NK-92 treated with Interleukin-12 subunit alpha and Interleukin-12 subunit beta, amount 100 ng/mL, for 24 hours (cell line): ENCODE measurements around the gene BAIAP2.

Source experiments
- DNase-seq: peaks from one replicate; lab custom pipeline; 2025; lab: John Stamatoyannopoulos, UW

The BAIAP2 gene

GRCh38 chr17:81086789-81087551 lies 52.0 kb downstream of the BAIAP2 start:
- DNase-seq, result no peak

DNA sequence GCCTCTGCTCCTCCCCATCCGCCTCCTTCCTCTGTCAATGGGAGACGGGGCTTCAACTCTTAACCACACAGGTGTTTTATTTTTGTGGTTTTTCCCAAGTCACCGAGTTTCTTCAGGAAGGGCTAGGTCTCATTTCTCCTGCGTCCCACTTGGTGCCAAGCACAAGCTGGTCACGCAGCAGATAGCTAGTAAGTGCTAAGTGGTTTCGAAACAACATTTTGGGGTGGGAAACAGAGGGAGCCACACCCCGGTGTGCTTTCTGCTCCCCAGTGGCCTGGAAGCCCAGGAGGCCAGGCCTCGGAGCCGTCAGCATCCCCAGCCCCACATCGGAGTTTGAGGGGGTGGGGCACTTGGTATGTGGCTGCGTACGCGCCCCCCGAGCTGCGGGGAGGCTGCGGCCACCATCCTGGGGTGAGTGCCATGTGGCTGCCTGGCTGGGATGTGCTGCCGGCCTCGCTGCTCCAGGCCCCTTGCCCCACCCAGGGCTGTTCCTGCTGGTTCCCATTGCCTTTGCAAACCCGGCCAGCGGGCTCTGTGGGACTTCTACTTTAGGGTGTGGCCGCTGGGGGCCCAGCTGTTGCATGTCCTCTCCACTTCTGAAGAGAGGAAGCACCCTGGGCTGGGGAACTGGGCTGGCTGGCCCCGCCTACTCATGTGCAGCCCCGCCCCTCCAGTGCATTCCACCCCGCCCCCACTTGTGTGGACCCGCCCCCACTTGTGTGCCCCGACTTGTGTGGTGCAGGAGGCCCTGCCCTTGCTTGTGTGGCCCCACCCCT lies 55.6 kb downstream of the BAIAP2 start:
- no peak for DNase-seq

DNA sequence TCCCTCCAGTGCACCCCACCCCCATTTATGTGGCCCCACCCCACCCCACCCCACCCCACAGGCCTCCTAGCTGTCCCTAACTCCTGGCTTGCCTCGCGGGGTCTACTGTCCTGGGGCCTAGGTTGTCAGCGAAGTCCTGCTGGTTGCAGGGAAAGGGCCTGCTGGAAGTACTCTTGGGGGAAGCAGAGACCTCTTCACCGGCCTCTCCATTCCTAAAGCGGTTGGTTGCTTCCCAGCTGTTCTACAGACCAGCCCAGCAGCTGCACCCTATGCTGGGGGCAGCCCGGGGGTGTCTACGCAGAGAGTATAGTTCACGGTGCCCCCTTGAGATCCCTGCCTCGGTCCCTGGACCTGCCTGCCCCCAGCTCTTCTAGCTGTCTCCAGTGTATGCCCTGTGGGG lies 56.2 kb downstream of the BAIAP2 start:
- no peak for DNase-seq

DNA sequence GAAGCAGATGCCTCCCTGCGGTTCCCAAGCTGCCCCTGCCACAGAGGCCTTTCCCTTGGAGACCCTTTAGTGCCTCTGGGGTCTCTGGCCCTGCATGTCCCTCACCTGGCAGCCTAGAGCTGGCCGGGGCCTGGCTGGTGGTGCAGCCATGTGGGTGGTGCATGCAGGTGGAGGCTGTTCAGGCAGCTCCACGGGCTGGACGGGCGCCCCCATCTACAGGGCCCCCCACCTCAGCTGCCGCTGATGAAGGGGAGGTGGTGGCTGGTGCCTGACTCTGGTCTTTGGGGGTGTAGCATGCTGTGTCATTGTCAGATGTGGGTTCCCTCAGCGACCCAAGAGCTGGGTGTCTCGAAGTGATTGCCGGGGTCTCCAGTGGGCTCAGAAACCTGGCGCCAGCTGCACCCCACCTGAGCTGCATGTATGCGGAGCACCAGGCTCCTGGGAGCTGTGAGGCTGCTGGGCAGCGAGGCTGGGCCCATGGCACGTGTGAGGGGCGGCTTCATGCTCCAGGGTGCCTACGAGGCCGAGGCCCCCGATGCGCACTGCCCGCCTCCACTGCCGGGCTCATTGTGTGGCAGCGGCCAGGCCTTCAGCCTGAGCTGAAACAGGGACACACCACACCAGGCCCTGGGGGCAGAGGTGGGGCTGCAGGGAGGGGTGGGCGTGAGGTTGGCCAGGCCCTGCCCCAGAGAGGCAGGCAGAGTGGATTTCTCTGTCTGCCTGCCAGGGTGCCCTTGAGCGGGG lies 57.0 kb downstream of the BAIAP2 start:
- DNase-seq, result no peak

DNA sequence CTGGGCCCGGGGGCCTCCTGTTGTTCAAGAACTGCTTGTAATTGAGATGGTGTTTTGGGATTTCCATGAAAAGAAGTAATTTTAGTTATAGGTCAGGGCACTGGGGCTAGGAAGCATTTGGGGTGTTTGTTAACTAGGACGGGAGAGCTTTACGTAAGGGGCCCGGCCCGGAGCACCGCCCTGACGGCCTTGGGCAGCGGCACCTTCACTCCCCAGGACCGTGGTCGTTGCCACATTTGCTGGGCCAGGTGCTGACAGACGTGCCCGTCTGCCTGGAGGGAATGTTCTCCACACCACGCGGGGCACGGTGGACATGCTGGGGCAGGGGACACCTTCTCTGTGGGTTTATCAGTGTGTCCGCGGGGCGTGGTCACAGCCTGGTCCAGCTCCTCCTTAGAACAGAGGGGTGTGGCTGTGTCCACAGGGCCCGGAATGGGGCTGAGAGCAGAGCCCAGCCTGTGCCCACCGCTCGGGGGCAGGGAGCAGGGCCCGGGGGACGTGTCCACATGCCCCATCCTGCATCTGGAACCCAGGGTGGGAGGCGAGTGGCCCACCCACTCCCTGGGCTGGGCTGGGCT lies 57.7 kb downstream of the BAIAP2 start:
- DNase-seq, result no peak

- DNase-seq, result no peak
Measured at GRCh38 chr17:81093619-81094508, 58.9 kb downstream of the BAIAP2 start.

DNA sequence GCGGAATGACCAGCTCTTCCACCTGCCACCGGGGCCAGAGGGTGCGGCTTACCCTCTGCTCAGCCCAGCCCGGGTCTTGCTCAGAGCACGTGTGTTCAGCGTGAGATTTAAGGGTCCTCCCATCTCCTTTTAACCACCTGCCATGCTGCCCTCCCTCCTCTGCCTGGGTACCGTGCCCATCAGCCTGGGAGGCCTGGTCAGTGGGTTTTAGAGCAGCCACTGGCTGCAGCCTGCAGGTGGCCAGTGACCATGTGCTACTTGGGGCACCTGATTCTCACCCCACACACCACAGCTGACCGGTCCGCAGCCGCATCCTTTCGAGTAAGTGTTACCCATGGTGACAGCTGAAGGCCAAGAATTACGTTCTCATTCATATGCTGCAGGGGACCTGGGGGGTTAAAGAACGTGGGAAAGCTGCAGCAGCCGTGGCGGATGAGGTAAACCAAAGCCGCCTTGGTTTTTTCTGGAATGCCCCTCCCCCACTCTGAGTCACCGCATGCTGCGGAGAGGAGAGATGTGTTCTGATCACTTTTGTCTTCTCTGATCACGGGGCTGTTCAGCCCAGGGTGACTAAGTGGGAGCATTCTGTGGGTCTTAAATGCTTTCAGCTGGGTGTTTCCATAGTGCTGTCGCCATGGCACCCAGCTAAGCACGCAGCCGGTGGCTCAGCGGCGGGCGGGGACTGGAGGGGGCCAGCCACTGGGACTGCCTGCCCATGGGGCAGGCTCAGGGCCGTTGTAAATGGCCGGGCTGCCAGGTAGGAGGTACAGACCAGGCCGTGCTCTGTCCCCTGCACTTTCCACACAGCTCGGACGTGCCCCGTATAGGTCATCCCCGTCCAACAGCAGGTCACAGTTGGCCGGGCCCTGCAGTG lies 59.8 kb downstream of the BAIAP2 start:
- DNase-seq, result no peak

DNA sequence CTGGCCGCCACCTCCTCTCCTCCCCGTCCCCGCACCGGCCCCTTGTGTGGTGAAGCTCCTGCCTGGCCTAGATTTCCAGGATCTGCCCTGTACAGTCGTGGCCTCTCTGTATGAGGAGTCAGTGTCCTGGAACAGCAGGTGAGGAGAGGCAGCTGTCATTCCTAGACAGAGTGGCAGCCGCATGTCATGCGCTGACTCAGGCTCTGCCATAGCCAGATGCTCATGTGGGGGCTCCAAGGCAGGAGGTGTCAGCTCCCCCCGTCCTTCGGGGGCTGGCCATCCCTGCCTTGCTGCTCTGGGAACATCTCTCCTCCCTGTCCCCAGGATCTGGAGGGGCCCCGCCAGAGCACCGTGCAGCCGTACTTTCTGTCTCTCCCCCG lies 60.4 kb downstream of the BAIAP2 start:
- DNase-seq, result no peak

DNA sequence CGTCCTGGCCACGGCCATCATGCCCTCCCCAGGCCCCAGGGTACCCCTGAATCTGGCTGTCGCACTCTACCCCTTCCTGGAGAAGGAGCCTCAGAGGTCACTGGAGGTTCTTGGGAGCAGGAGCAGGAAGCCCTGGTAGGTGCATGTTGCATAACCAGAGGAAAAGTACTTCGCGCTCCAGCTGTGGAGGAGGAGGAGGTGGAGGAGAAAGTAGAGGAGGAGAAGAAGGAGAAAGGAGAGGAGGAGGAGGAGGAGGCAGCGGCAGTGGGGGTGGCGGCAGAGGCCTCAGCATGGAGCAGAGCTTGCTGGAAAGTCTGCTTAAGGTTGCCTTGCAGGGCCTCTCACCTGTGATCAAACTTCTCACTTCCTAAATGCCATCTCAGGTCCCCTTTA lies 61.8 kb downstream of the BAIAP2 start:
- DNase-seq, result no peak

DNA sequence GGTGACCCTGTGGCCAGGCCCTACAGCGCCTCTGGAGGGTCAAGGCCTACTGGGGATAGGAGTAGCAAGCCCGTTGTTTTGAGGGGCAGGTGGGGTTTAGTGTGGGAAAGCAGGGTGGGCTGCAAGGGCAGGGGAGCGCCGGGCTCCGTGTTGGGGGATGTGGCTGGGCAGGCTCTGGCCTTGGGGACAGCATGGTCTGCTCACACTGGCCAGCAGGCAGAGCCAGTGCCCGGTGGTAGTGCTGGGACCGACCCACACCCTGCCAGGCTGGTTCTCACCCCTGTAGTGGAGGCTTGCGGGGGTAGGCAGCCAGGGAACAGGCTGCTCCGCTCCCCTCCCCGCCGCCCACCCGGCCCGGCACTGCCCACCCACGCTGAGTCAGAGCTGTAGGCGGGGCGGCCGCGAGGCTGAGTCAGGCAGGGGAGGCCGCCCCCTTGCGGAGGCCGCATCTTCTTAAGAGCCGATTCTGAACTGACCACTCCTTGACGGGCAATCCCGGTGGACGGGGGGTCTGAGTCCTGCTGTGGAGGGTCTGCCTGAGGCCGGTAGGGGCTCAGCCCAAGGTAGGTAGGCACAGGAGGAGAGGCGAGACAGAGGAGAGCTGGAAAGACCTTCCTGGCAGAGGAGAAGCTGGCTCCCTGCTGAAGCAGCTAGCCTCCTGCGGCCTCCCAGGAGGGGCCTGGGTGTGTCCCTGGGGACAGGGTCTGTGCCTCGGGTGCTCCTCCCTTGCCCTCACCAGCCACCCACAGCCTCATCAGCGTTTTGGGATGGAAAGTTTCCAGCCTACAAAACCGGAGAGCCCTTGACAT lies 62.4 kb downstream of the BAIAP2 start:
- DNase-seq, result no peak

- no peak for DNase-seq
Measured at GRCh38 chr17:81097943-81098308, 63.0 kb downstream of the BAIAP2 start.

DNA sequence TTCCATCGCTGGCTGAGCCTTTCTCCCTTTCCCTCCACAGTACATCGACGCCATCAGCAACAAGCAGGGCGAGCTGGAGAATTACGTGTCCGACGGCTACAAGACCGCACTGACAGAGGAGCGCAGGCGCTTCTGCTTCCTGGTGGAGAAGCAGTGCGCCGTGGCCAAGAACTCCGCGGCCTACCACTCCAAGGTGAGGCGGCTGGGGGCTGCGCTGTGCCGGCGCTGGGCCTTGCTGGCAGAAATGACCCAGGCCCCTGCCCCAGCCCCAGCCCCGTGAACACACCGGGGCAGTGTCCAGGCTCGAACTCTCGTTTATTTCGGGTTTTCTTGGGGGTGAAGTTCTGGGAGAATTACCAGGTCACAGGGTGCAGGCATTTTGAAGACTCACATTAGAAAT lies 64.9 kb downstream of the BAIAP2 start:
- no peak for DNase-seq

- no peak for DNase-seq
Measured at GRCh38 chr17:81100668-81101067, 65.7 kb downstream of the BAIAP2 start.

DNA sequence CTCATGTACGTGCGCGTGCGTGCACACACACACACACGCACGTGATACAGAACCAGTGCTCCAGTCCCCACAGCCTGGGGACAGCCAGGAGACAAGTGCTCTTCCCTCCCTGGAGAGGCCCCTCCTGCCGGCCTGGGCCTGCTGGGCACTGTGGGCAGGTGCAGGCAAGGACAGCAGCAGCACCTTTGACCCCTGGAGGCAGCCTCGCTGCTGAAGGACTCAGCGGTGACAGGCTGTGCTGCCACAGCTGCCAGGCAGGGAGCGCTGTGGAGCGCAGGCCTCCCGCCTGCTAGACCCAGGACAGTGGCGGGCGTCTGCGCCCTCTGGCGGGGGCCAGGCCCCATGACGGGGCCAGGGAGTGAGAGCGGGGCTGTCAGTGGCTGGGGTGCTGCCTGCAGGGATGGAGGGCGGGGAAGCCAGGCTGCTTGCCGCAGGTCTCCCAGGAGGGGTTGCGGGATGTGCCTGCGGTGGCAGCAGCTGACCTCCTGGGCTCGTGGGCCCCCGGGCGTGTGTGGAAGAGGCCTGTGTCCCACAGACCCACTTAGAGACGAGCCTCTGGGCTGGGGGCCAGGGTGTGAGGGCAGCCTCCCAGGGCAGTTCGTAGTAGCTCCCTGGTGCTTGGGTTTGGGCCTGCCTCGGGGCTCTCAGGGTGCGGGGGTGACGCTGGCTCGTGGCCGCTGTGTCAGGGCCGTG lies 66.8 kb downstream of the BAIAP2 start:
- peak; percentile 69 for DNase-seq

DNA sequence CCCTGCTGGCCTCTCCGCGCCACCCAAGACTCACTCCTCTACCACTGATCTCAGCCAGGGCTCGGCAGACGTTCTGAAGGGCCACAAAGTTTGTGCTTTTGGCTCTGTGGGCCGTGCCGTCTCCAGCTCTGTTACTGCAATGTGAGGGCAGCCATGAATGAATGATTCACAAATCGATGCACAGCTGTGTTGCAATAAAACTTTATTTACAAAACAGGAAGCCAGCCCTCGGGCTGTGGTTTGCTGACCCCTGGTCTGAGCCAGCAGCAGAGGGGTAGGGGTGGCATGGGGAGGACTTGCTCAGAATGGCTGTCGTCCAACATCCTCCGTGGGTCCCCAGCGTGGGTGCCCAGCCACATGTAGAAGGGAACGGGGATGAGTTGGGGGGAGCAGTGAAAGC lies 67.4 kb downstream of the BAIAP2 start:
- no peak for DNase-seq

DNA sequence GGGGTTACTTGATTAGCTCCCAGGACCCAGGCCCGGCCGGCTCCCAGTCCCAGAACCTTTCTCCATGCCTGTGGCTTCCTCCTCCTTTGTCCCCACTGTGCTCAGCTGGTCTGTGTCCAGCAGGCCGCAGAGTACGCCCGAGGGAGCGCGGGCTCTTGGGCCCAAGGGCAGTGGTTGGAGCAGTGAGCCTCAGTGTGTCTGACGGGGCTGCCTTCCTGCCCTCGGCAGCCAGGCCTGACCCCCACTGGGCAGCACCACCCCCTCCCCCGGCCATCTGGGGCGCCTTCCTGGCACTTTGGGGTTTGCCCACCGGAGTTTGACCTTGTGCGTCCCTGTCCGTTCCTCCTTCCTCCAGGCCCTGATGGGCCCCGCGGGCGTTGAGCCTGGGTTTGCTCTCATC lies 67.9 kb downstream of the BAIAP2 start:
- no peak for DNase-seq

DNA sequence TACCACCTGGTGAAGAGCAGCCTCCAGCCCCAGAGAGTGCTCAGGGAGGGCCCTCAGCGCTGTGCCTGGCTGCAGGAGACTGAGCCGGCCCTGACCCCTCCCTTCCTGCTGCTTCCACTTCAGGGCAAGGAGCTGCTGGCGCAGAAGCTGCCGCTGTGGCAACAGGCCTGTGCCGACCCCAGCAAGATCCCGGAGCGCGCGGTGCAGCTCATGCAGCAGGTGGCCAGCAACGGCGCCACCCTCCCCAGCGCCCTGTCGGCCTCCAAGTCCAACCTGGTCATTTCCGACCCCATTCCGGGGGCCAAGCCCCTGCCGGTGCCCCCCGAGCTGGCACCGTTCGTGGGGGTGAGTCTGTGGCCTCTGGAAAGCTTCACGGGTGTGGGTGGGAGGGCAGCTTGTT lies 68.4 kb downstream of the BAIAP2 start:
- DNase-seq, result no peak

GRCh38 chr17:81106716-81107115 lies 71.8 kb downstream of the BAIAP2 start:
- DNase-seq, result no peak

GRCh38 chr17:81108220-81108619 lies 73.3 kb downstream of the BAIAP2 start:
- DNase-seq, result no peak
